GM18517 (cell line): ENCODE measurements around the gene PRPF38B.

Experiments used
- ATAC-seq: cut with Tn5 transposase; IDR thresholded peaks from one replicate; pipeline ENCODE4 v1.9.1; 2021; ENCODE audit warnings: mild to moderate bottlenecking, moderate library complexity; ENCODE audit not compliant: unreplicated experiment

PRPF38B gene

GRCh38 chr1:108716437-108717230, 24.5 kb downstream of the PRPF38B start:
- no peak for ATAC-seq

- ATAC-seq, result no peak
These were observed 25.7 kb downstream of the PRPF38B start for GRCh38 chr1:108717774-108718316.

- ATAC-seq, result no peak
These were observed 27.0 kb downstream of the PRPF38B start for GRCh38 chr1:108718927-108719655.

GRCh38 chr1:108719656-108720435, 27.7 kb downstream of the PRPF38B start:
- ATAC-seq, result no peak

- no peak for ATAC-seq
These were observed 30.2 kb downstream of the PRPF38B start for GRCh38 chr1:108722292-108722691.

GRCh38 chr1:108725906-108726305, 33.8 kb downstream of the PRPF38B start:
- no peak for ATAC-seq

GRCh38 chr1:108728327-108728923, 36.3 kb downstream of the PRPF38B start:
- no peak for ATAC-seq

- ATAC-seq, result no peak
These were observed 37.4 kb downstream of the PRPF38B start for GRCh38 chr1:108729481-108729880.

GRCh38 chr1:108732398-108732797, 40.3 kb downstream of the PRPF38B start:
- ATAC-seq, result no peak

- ATAC-seq, result no peak
These were observed 42.2 kb downstream of the PRPF38B start for GRCh38 chr1:108734171-108734865.

- no peak for ATAC-seq
These were observed 50.1 kb downstream of the PRPF38B start for GRCh38 chr1:108742253-108742652.

- no peak for ATAC-seq
These were observed 53.9 kb downstream of the PRPF38B start for GRCh38 chr1:108745980-108746381.

GRCh38 chr1:108746382-108747170, 54.5 kb downstream of the PRPF38B start, which contains the start of gene STXBP3:
TSS of gene STXBP3 (plus strand) at chr1:108746674. CDS start at chr1:108746738, 64 bp downstream.
- peak; percentile 88 for ATAC-seq

GRCh38 chr1:108747171-108747850, 55.2 kb downstream of the PRPF38B start:
- peak; percentile 7 for ATAC-seq

- ATAC-seq, result no peak
These were observed 55.8 kb downstream of the PRPF38B start for GRCh38 chr1:108747898-108748297.

- ATAC-seq, result no peak
These were observed 57.0 kb downstream of the PRPF38B start for GRCh38 chr1:108749081-108749480.

- ATAC-seq, result no peak
These were observed 58.5 kb downstream of the PRPF38B start for GRCh38 chr1:108750476-108751181.
